ENCODE measurements around the gene VPS13D. TPM values are rescaled to one million over a fixed set of nuclear protein-coding genes. Genes with fewer than 3 reads are reported as not detected.
"Not testable (repeated sequence)": the region's sequence is repeated elsewhere in the genome, so short reads cannot be mapped to it uniquely, and the experiment has no call there.

The VPS13D gene
- total RNA-seq, 1 donor from 2014 or later, result 28.3 TPM

- peaks cover 5 to 12% of the 10 kb centered on the region in 2 donors for H3K4me1 ChIP-seq
- H3K9me3 ChIP-seq, result no peaks in the 10 kb centered on the region
- no peaks in the 10 kb centered on the region for H3K27me3 ChIP-seq
- DNase-seq (ENCODE audit: low spot score in 2 of 2), result no peak
- no peak overlapping the region for H3K27ac ChIP-seq
- H3K36me3 ChIP-seq, result no peaks in the 10 kb centered on the region
- intact Hi-C loops (cut with DNase I), result no loop called here
- TF ChIP-seq, protein P1, sequence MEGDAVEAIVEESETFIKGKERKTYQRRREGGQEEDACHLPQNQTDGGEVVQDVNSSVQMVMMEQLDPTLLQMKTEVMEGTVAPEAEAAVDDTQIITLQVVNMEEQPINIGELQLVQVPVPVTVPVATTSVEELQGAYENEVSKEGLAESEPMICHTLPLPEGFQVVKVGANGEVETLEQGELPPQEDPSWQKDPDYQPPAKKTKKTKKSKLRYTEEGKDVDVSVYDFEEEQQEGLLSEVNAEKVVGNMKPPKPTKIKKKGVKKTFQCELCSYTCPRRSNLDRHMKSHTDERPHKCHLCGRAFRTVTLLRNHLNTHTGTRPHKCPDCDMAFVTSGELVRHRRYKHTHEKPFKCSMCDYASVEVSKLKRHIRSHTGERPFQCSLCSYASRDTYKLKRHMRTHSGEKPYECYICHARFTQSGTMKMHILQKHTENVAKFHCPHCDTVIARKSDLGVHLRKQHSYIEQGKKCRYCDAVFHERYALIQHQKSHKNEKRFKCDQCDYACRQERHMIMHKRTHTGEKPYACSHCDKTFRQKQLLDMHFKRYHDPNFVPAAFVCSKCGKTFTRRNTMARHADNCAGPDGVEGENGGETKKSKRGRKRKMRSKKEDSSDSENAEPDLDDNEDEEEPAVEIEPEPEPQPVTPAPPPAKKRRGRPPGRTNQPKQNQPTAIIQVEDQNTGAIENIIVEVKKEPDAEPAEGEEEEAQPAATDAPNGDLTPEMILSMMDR (IDR thresholded peaks at IDR 0.05), result no peak
- H3K4me3 ChIP-seq, result no peak overlapping the region
Observed at GRCh38 chr1:12521096-12521495, 291.3 kb downstream of the VPS13D start.

DNA sequence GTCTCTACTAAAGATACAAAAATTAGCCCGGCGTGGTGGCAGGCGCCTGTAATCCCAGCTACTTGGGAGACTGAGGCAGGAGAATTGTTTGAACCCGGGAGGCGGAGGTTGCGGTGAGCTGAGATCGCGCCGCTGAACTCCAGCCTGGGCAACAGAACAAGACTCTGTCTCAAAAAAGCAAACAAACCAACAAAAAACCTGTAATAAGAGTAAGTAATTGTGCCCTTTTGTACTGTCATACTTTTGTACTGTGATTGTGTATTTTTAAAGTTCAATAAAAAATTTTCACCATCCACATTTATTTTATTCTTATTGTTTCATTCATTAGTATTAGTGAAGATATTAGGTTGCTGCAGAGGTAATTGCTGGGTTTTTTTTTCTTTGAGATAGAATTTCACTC is 292.9 kb downstream of the VPS13D start:
- DNase-seq (ENCODE audit: low spot score in 2 of 2); H3K4me3 ChIP-seq; H3K27ac ChIP-seq; H3K9me3 ChIP-seq; H3K27me3 ChIP-seq; intact Hi-C loops (cut with DNase I); H3K36me3 ChIP-seq: not testable (repeated sequence)
- peaks cover 5 to 12% of the 10 kb centered on the region in 2 donors for H3K4me1 ChIP-seq

DNA sequence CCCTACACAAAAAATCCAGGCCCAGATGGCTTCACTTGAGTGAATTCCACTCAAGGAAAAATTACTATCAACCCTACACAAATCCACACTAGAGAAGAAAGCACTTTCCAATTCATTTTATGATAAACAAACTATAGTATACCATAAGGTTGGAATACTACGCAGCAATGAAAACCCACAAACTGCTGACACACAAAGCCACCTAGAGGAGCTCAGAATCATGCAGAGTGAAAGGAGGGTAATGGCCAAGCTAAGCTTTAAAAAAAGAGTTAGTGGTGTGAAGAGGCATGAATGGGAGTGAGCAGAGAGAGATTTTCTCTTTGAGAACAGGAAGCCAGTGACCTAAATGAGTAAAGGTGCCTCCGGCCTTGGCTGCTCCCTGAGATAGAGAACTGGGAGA is 294.4 kb downstream of the VPS13D start:
- Histone ChIP-seq H3K4me3 (no peak overlapping the region), H3K9me3 (no peaks in the 10 kb centered on the region), H3K4me1 (peaks cover 5 to 7% of the 10 kb centered on the region in 2 donors), H3K27me3 (no peaks in the 10 kb centered on the region), H3K36me3 (no peaks in the 10 kb centered on the region), H3K27ac (no peak overlapping the region)
- TF ChIP-seq, protein P1 (IDR thresholded peaks at IDR 0.05), result no peak
- no peak for DNase-seq (ENCODE audit: low spot score in 2 of 2)
- intact Hi-C loops (cut with DNase I), result no loop called here

DNA sequence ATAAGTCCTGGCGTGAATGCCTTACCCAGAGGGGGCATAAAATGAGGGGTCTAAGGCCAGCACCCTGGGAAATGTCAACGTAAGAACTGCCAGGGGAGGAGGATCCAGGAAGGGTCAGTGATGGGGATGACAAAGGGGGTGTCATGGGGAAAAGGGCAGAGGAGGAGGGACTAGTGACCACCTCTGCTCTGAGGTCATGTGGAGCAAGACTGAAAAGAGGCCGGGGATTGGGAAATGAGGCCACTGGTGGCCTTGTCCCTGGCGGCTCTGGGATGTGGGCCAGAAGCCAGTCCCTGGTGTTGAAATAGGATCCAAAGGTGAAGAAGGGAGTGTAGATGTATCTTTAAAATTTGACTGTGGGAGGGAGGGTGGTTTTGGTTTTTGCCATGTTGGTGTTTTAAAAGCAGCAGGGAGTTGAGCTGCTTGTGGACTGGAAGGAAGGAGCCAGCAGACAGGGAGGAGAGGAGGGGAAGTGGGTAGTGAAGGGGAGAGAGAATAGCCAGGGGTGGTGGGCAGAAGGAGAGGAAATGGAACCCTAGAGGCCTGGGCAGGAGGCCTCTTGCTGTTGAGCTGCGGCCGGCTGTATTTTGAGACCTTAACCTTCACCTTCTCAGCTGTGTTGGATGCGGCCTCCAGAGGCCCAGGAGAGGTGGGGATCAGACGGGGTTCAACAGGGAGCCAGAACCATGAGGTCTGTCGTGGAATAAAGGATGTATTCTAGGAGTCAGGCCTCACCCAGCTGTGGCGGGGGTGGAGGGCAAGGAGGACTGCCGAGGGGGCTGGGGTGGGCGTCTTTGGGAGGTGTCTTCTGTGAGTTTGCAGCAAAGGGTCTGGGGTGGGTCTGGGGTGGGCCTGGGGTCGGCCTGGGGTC is 295.7 kb downstream of the VPS13D start:
- Histone ChIP-seq H3K27me3 (no peaks in the 10 kb centered on the region), H3K4me3 (no peak overlapping the region), H3K27ac (no peak overlapping the region), H3K36me3 (no peaks in the 10 kb centered on the region), H3K9me3 (no peaks in the 10 kb centered on the region), H3K4me1 (peaks cover 3 to 5% of the 10 kb centered on the region in 2 donors)
- intact Hi-C loops (cut with DNase I), result no loop called here
- peak in 1 of 2 donors; percentile 76 for DNase-seq (ENCODE audit: low spot score in 2 of 2)
- TF ChIP-seq, protein P1 (IDR thresholded peaks at IDR 0.05), result no peak

- Histone ChIP-seq H3K27ac (no peak overlapping the region), H3K9me3 (no peaks in the 10 kb centered on the region), H3K4me3 (no peak overlapping the region), H3K4me1 (peaks cover 3 to 5% of the 10 kb centered on the region in 2 donors), H3K36me3 (no peaks in the 10 kb centered on the region), H3K27me3 (no peaks in the 10 kb centered on the region)
- TF ChIP-seq, protein P1 (IDR thresholded peaks at IDR 0.05), result no peak
- DNase-seq (ENCODE audit: low spot score in 2 of 2), result no peak
- intact Hi-C loops (cut with DNase I), result no loop called here
Observed at GRCh38 chr1:12527564-12527963, 297.7 kb downstream of the VPS13D start.

GRCh38 chr1:12528021-12528852 is 298.4 kb downstream of the VPS13D start:
- H3K27ac ChIP-seq, result no peak overlapping the region
- no peaks in the 10 kb centered on the region for H3K9me3 ChIP-seq
- peak in 1 of 2 donors; percentile 74 for DNase-seq (ENCODE audit: low spot score in 2 of 2)
- H3K36me3 ChIP-seq, result no peaks in the 10 kb centered on the region
- intact Hi-C loops (cut with DNase I), result no loop called here
- H3K4me1 ChIP-seq, result peaks cover 3 to 5% of the 10 kb centered on the region in 2 donors
- TF ChIP-seq, protein P1 (IDR thresholded peaks at IDR 0.05), result no peak
- no peaks in the 10 kb centered on the region for H3K27me3 ChIP-seq
- H3K4me3 ChIP-seq, result no peak overlapping the region
